Measurements from ENCODE around the gene FBXO46.

FBXO46 gene

GRCh38 chr19:45681391-45682015 is 49.2 kb downstream of the FBXO46 start:
- peak; percentile 93 for DNase-seq

DNA sequence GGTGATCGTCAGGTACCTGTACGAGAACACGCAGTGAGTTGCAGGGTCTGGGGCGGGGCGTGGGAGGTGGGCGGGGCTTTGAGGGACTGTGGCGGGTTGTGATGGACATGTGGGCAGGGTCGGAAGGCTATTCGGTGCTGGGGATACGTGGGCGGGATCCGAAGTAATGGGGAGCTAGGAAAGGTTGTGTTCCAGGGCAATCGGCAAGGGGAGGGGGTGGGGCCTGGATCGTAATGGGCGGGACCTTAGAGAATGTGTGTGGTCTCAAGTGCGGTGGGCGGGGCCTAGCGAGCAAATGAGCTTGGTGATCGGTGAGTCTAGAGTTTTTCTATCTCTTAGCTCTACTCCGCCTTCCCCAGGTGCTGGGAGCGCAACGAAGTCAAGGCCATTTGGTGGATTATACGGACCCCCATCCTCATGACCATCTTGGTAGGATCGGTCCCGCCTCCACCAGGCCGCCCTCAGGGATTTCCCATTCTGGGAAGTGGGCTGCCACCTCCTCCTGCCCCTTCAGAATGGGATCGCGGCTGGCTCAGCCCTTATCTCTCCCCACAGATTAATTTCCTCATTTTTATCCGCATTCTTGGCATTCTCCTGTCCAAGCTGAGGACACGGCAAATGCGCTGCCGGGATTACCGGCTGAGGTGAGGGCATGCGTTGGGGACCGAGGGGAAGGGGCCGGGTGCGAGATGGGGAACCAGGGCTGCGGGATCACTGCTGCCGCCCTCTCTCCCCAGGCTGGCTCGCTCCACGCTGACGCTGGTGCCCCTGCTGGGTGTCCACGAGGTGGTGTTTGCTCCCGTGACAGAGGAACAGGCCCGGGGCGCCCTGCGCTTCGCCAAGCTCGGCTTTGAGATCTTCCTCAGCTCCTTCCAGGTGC is 53.1 kb downstream of the FBXO46 start:
- DNase-seq = peak; percentile 81

DNA sequence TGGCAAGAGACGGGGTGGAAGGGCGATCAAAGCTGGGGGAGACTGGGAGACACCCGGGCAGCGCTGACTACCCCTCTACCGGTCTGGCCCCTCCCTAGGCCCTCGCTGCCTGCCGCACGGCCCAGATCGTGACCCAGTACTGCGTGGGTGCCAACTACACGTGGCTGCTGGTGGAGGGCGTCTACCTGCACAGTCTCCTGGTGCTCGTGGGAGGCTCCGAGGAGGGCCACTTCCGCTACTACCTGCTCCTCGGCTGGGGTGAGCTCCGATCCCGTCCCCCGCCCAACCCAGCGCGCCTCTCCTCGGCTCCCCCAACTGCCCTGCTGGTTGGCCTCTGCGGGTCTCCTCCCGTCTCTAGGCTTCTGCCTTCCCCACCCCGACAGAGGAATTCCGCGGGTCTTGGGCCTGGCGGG is 53.8 kb downstream of the FBXO46 start:
- peak; percentile 19 for DNase-seq

- no peak for DNase-seq
These were observed 55.8 kb downstream of the FBXO46 start for GRCh38 chr19:45674946-45675345.

DNA sequence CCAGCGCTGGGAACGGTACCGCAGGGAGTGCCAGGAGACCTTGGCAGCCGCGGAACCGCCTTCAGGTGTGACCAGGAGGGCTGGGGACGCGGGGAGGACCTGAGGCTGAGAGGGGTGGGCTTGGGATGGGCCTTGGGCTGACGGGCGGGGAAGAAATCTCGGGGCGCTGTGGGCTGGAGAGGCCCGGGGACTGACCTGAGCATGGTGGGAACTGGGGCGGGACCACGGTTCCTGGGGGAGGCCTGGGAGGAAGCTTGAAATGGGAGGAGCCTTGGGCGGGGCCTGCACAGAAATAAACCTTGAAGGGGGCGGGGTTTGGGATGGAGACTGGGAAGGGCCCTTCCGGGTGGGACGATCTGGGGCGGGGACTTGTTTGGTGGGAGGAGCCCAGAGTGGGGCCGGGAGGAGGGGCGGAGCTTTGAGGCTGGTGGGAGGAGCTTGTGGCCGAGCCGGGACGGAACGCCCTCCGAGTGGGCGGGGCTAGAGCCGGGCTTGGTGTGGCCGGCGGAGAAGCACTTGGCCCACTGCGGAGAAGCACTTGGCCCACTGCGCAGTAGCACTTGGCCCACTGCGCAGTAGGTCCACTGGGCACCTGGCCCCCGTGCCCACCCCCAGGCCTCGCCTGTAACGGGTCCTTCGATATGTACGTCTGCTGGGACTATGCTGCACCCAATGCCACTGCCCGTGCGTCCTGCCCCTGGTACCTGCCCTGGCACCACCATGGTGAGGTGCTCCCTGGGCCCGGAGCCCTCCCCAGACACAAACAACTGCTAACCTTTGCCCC is 59.8 kb downstream of the FBXO46 start:
- peak; percentile 89 for DNase-seq

- DNase-seq = peak; percentile 20
These were observed 62.3 kb downstream of the FBXO46 start for GRCh38 chr19:45668342-45668871.

GRCh38 chr19:45667620-45668341 is 62.9 kb downstream of the FBXO46 start, which contains the start of gene GIPR:
Gene GIPR (plus strand): TSS chr19:45668221. CDS start chr19:45669521, 1,300 bp downstream.
- DNase-seq = peak; percentile 73

- DNase-seq = no peak
These were observed 66.1 kb downstream of the FBXO46 start for GRCh38 chr19:45664575-45664974.

GRCh38 chr19:45663800-45664199 is 66.9 kb downstream of the FBXO46 start:
- no peak for DNase-seq

- no peak for DNase-seq
These were observed 70.1 kb downstream of the FBXO46 start for GRCh38 chr19:45660636-45661035.
